ENCODE measurements around the gene USE1.
"Not testable (repeated sequence)": the region's sequence is repeated elsewhere in the genome, so short reads cannot be mapped to it uniquely, and the experiment has no call there.

USE1 gene

GRCh38 chr19:17185590-17185989 lies 29.6 kb upstream of the USE1 start:
- Histone ChIP-seq H3K9me3 (peaks cover under 1% of the 10 kb centered on the region), H3K36me3 (peaks cover 99% of the 10 kb centered on the region), H3K27ac (no peak overlapping the region), H3K27me3 (no peaks in the 10 kb centered on the region), H3K4me3 (ENCODE audit: low read depth in 1 of 2, low read length in 1 of 2) (no peak overlapping the region), H3K4me1 (ENCODE audit: control insufficient read depth in 1 of 2, insufficient read depth in 1 of 2, low read depth in 1 of 2, low read length in 1 of 2) (peaks cover 24 to 25% of the 10 kb centered on the region in 2 experiments)
- no peak for TF ChIP-seq CTCF (IDR thresholded peaks at IDR 0.05)

DNA sequence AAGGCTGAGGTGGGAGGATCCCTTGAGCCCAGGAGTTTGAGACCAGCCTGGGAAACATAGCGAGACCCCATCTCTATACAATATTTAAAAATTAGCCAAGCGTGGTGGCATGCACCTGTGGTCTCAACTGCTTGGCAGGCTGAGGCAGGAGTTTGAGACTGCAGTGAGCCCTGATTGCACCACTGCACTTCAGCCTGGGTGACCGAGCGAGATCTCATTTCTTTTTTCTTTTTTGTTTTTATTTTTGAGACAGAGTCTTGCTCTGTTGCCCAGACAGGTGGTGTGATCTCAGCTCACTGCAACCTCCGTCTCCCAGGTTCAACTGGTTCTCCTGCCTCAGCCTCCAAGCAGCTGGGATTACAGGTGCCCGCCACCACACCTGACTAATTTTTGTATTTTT lies 23.4 kb upstream of the USE1 start:
- H3K27me3 ChIP-seq; H3K4me3 ChIP-seq (ENCODE audit: low read depth in 1 of 2, low read length in 1 of 2); H3K27ac ChIP-seq; H3K4me1 ChIP-seq (ENCODE audit: control insufficient read depth in 1 of 2, insufficient read depth in 1 of 2, low read depth in 1 of 2, low read length in 1 of 2): not testable (repeated sequence)
- H3K36me3 ChIP-seq, result peaks cover 100% of the 10 kb centered on the region
- H3K9me3 ChIP-seq, result peaks cover 12% of the 10 kb centered on the region

DNA sequence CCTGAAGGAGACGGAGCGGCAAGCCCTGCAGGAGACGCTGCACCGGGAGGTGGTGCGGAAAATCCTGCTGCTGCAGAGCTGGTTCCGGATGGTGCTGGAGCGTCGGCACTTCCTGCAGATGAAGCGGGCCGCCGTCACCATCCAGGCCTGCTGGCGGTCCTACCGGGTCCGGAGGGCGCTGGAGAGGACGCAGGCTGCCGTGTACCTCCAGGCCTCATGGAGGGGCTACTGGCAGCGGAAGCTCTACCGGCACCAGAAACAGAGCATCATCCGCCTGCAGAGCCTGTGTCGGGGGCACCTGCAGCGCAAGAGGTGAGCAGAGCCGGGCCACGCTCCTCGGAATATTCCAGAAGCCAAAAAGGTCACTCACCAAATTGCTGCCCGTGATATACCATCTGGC lies 22.4 kb upstream of the USE1 start:
- TF ChIP-seq CTCF (IDR thresholded peaks at IDR 0.05), result no peak
- Histone ChIP-seq H3K4me1 (ENCODE audit: control insufficient read depth in 1 of 2, insufficient read depth in 1 of 2, low read depth in 1 of 2, low read length in 1 of 2) (no peaks in the 10 kb centered on the region), H3K36me3 (peaks cover 100% of the 10 kb centered on the region), H3K9me3 (peaks cover 12% of the 10 kb centered on the region), H3K27me3 (no peaks in the 10 kb centered on the region), H3K4me3 (ENCODE audit: low read depth in 1 of 2, low read length in 1 of 2) (no peak overlapping the region), H3K27ac (no peak overlapping the region)

- H3K36me3 ChIP-seq, result peaks cover 100% of the 10 kb centered on the region
- TF ChIP-seq CTCF (IDR thresholded peaks at IDR 0.05), result no peak
These were observed 20.5 kb upstream of the USE1 start for GRCh38 chr19:17194608-17195007.

DNA sequence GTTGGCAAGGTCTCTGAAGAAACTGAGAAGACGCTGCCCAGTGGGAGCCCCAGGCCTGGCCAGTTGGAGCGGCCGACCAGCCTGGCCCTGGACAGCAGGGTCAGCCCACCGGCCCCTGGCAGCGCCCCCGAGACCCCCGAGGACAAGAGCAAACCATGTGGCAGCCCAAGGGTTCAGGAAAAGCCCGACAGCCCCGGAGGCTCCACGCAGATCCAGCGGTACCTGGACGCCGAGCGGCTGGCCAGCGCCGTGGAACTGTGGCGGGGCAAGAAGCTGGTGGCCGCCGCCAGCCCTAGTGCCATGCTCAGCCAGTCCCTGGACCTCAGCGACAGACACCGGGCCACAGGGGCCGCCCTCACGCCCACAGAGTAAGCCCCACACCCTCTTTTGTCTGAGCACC lies 20.1 kb upstream of the USE1 start:
- Histone ChIP-seq H3K27me3 (no peaks in the 10 kb centered on the region), H3K36me3 (peaks cover 100% of the 10 kb centered on the region), H3K9me3 (peaks cover 12% of the 10 kb centered on the region), H3K27ac (no peak overlapping the region), H3K4me1 (ENCODE audit: control insufficient read depth in 1 of 2, insufficient read depth in 1 of 2, low read depth in 1 of 2, low read length in 1 of 2) (no peaks in the 10 kb centered on the region), H3K4me3 (ENCODE audit: low read depth in 1 of 2, low read length in 1 of 2) (no peak overlapping the region)
- TF ChIP-seq CTCF (IDR thresholded peaks at IDR 0.05), result no peak

More at GRCh38 chr19:17194608-17195007, 20.5 kb upstream of the USE1 start:
- peaks cover 12% of the 10 kb centered on the region for H3K9me3 ChIP-seq
- H3K27me3 ChIP-seq, result no peaks in the 10 kb centered on the region
- no peak overlapping the region for H3K27ac ChIP-seq
- H3K4me1 ChIP-seq (ENCODE audit: control insufficient read depth in 1 of 2, insufficient read depth in 1 of 2, low read depth in 1 of 2, low read length in 1 of 2), result no peaks in the 10 kb centered on the region
- H3K4me3 ChIP-seq (ENCODE audit: low read depth in 1 of 2, low read length in 1 of 2), result no peak overlapping the region

GRCh38 chr19:17196610-17197009 lies 18.5 kb upstream of the USE1 start:
- no peak for TF ChIP-seq CTCF (IDR thresholded peaks at IDR 0.05)
- H3K27me3 ChIP-seq, result no peaks in the 10 kb centered on the region
- peaks cover 1% of the 10 kb centered on the region for H3K9me3 ChIP-seq
- no peak overlapping the region for H3K4me3 ChIP-seq (ENCODE audit: low read depth in 1 of 2, low read length in 1 of 2)
- no peak overlapping the region for H3K27ac ChIP-seq
- H3K36me3 ChIP-seq, result peaks cover 100% of the 10 kb centered on the region
- H3K4me1 ChIP-seq (ENCODE audit: control insufficient read depth in 1 of 2, insufficient read depth in 1 of 2, low read depth in 1 of 2, low read length in 1 of 2), result no peaks in the 10 kb centered on the region
